Prostate gland (tissue), 2 donors: Measurements from ENCODE around the gene EGFL6. TPM values are rescaled to one million over a fixed set of nuclear protein-coding genes. Genes with fewer than 3 reads are reported as not detected.
"Not testable (repeated sequence)": the region's sequence is repeated elsewhere in the genome, so short reads cannot be mapped to it uniquely, and the experiment has no call there.

ENCODE experiments used
- DNase-seq: peaks from one replicate; pipeline ENCODE4 v3.0.0-alpha.2; 2019; ENCODE audit warnings: low spot score
- H3K27ac ChIP-seq, 2 donors: fragments of 200-600 bp; sonication (generic); 2 replicates each; pipeline ENCODE4 v1.5.1; 2017 to 2019
- H3K27me3 ChIP-seq: fragments of 200-600 bp; sonication (generic); replicated peaks from 2 replicates; pipeline ENCODE4 v1.5.1; 2019; ENCODE audit not compliant: insufficient read depth
- H3K36me3 ChIP-seq, 2 donors: fragments of 200-600 bp; sonication (generic); 1 replicate in 1 of 2; 2 replicates in 1 of 2; pipeline versions ENCODE4 v1.5.1 to v1.8.1; 2017 to 2019
- H3K4me1 ChIP-seq: fragments of 200-600 bp; sonication (generic); replicated peaks from 2 replicates; pipeline ENCODE4 v1.5.1; 2019
- H3K4me3 ChIP-seq, 2 donors: fragments of 200-600 bp; sonication (generic); 2 replicates each; pipeline ENCODE4 v1.5.1; 2017 to 2019
- H3K9me3 ChIP-seq: fragments of 200-600 bp; sonication (generic); 2 replicates; pipeline ENCODE4 v1.5.1; 2017
- POLR2A ChIP-seq: fragments of 450-650 bp; IDR thresholded peaks from one replicate; pipeline ENCODE4 v1.6.1; 2016; ENCODE audit warnings: antibody characterized with exemption, mild to moderate bottlenecking
- POLR2AphosphoS5 ChIP-seq: sonication (generic); formaldehyde crosslinking; IDR thresholded peaks from one replicate; pipeline ENCODE4 v1.6.1; 2017; ENCODE audit warnings: antibody characterized with exemption
- WGBS: methylation state at CpG from one replicate; pipeline ENCODE4 v1.1.5; 2018; 5-methylcytosine and 5-hydroxymethylcytosine counted together
- intact Hi-C: fragments of 100-400 bp; cut with DNase I; formaldehyde crosslinking; loops from one replicate; pipeline ENCODE4 v1.14.2; 2022
- total RNA-seq, 2 donors: library from RNA; depleted of rRNA; stranded (reverse); fragments of >200 nt; gene quantifications; one replicate each; pipeline ENCODE4 v1.1.0, GENCODE V29; 2016
- TF ChIP-seq, protein P1 (sequence below), 4 experiments: fragments of 200-600 bp in 2 of 4; fragments of 450-650 bp in 2 of 4; sonication (generic) in 2 of 4; IDR thresholded peaks; 1 replicate in 3 of 4; 2 replicates in 1 of 4; pipeline ENCODE4 v1.5.1; 2016 to 2019; ENCODE audit warnings: antibody characterized with exemption in 4 of 4, mild to moderate bottlenecking in 2 of 4, moderate library complexity in 2 of 4

Gene EGFL6
- total RNA-seq, 2 donors from 2014 or later, result 0.23 TPM; not detected in 1

DNA sequence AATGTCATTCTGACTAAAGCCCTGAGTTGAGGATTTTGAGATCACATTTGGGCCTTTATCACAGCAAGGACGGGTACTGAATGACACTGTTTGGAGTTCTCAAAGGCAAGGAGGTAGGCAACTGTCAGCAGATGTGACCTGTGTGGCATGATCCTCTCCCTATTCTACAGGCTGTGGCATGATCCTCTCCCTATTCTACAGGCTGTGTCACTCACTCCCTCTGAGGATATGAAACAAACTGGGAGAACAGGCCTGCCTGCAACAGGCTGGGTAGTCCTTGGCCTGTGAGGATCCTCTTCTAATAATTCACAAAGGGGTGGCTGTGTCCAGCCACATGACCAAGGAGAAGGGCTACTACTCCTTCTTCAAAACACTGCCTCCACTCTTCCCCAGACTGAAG lies 68.6 kb downstream of the EGFL6 start:
- H3K4me1 ChIP-seq, result no peaks in the 10 kb centered on the region
- no peaks in the 10 kb centered on the region for H3K9me3 ChIP-seq
- no peaks in the 10 kb centered on the region for H3K36me3 ChIP-seq
- intact Hi-C loops, result no loop called here
- no peaks in the 10 kb centered on the region for H3K27me3 ChIP-seq
- 71% methylated on average over 1 of the region's 1 CpG for WGBS
- DNase-seq, result no peak
- no peak overlapping the region for H3K4me3 ChIP-seq
- TF ChIP-seq POLR2A (no peak), POLR2AphosphoS5 (no peak)
- TF ChIP-seq, protein P1, sequence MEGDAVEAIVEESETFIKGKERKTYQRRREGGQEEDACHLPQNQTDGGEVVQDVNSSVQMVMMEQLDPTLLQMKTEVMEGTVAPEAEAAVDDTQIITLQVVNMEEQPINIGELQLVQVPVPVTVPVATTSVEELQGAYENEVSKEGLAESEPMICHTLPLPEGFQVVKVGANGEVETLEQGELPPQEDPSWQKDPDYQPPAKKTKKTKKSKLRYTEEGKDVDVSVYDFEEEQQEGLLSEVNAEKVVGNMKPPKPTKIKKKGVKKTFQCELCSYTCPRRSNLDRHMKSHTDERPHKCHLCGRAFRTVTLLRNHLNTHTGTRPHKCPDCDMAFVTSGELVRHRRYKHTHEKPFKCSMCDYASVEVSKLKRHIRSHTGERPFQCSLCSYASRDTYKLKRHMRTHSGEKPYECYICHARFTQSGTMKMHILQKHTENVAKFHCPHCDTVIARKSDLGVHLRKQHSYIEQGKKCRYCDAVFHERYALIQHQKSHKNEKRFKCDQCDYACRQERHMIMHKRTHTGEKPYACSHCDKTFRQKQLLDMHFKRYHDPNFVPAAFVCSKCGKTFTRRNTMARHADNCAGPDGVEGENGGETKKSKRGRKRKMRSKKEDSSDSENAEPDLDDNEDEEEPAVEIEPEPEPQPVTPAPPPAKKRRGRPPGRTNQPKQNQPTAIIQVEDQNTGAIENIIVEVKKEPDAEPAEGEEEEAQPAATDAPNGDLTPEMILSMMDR (IDR thresholded peaks at IDR 0.05), result no peak
- H3K27ac ChIP-seq, result no peak overlapping the region

DNA sequence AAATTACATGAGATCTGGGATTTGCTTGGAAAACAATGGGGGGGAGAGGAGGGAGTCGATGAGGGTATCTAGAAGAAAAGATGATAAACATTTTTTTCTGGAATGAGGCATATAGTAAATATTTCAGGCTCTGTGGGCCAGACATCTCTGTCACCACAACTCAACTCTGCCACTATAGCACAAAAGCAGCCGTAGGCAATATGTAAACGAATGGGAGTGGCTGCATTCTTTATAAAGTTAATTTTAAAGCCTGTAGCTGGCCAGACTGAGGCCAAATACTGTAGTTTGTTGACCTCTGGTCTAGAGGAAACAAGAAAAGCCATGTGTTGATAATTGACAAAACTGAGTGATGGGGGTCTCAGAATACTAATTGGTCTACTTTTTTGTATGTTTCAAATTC lies 69.4 kb downstream of the EGFL6 start:
- H3K4me1 ChIP-seq, result no peaks in the 10 kb centered on the region
- WGBS, result 40% methylated on average over 3 of the region's 3 CpGs
- TF ChIP-seq POLR2A, result no peak
- TF ChIP-seq, protein P1 (IDR thresholded peaks at IDR 0.05), result no peak
- TF ChIP-seq POLR2AphosphoS5, result no peak
- no peaks in the 10 kb centered on the region for H3K36me3 ChIP-seq
- no peak overlapping the region for H3K27ac ChIP-seq
- intact Hi-C loops, result no loop called here
- no peak for DNase-seq
- H3K9me3 ChIP-seq, result no peaks in the 10 kb centered on the region
- H3K4me3 ChIP-seq, result no peak overlapping the region
- H3K27me3 ChIP-seq, result no peaks in the 10 kb centered on the region

DNA sequence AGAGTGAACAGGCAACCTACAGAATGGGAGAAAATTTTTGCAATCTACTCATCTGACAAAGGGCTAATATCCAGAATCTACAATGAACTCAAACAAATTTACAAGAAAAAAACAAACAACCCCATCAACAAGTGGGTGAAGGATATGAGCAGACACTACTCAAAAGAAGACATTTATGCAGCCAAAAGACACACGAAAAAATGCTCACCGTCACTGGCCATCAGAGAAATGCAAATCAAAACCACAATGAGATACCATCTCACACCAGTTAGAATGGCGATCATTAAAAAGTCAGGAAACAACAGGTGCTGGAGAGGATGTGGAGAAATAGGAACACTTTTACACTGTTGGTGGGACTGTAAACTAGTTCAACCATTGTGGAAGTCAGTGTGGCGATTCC lies 72.3 kb downstream of the EGFL6 start:
- not testable (repeated sequence) for DNase-seq, H3K9me3 ChIP-seq, H3K4me3 ChIP-seq, H3K36me3 ChIP-seq, H3K27me3 ChIP-seq, H3K4me1 ChIP-seq, H3K27ac ChIP-seq
- intact Hi-C loops, result loop anchor here (10.0 kb wide), 1 partner anchor 687 kb away; no protein-coding TSS in a partner anchor
- WGBS, result no CpG with 5 or more reads among the region's 4 CpGs

DNA sequence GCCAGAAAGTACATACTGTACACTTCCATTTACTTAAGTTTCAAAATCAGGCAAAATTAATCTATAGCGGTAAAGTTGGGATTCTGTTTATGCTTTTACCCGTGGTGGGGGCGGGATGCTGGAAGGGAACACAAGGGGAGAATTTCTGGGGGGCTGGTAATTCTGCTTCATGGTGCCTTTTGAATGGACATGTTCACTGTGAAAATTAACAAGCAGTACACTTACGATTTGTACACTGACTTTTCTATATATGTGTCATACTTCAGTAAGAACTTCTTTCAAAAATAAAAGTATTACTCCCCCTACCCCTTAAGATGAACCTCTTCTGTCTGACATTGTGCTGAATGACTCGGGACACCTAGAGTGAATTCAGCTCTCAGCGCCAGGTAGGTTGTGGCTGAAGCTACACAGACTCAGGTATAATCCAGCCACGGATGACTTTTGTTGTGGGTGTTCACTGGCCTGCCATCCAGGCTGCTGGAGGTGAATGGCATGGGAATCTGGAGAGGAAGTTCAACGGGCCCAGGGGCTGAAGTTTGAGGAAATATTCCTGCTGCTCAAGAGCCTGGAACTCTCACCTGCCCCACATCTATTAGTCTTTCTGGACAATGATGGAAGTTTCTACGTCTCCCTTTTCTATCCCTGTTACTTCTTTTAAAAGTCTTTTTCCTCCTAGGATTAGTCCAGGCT lies 76.2 kb downstream of the EGFL6 start:
- intact Hi-C loops, result loop anchor here (5.0 to 10.0 kb wide), 2 partner anchors 138 to 691 kb away; no protein-coding TSS in a partner anchor
- no peak overlapping the region for H3K27ac ChIP-seq
- H3K9me3 ChIP-seq, result no peaks in the 10 kb centered on the region
- H3K27me3 ChIP-seq, result no peaks in the 10 kb centered on the region
- H3K4me3 ChIP-seq, result no peak overlapping the region
- WGBS, result 61% methylated on average over 9 of the region's 9 CpGs
- no peaks in the 10 kb centered on the region for H3K36me3 ChIP-seq
- DNase-seq, result no peak
- H3K4me1 ChIP-seq, result no peaks in the 10 kb centered on the region
- no peak for TF ChIP-seq POLR2A
- TF ChIP-seq POLR2AphosphoS5, result no peak
- TF ChIP-seq, protein P1 (IDR thresholded peaks at IDR 0.05), result no peak

DNA sequence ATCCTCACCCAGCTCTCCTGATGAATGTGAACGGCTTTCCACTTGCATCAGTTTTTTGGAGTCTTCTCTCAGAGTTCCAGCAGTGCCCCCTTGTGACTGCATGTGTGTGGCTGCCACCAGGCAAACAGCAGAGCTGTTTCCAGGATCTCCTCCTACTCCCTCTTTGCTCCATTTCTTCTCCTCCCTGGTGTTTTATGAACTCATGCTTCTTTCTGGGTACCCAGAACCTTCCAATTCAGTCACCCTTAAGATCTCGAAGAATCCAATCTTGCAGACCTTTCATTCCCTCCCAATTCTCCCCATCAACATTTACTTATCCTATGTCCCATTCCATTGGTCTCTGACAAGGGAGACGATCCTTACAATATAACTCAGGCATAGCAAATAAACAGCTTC lies 76.8 kb downstream of the EGFL6 start:
- H3K9me3 ChIP-seq, result no peaks in the 10 kb centered on the region
- WGBS, result 37% methylated on average over 3 of the region's 3 CpGs
- no peaks in the 10 kb centered on the region for H3K27me3 ChIP-seq
- no peaks in the 10 kb centered on the region for H3K4me1 ChIP-seq
- no peak overlapping the region for H3K27ac ChIP-seq
- TF ChIP-seq POLR2AphosphoS5, result no peak
- TF ChIP-seq, protein P1 (IDR thresholded peaks at IDR 0.05), result peak; percentile 14 to 57 (median 48)
- DNase-seq, result peak; percentile 23
- no peaks in the 10 kb centered on the region for H3K36me3 ChIP-seq
- intact Hi-C loops, result loop anchor here (5.0 to 10.0 kb wide), 2 partner anchors 139 to 691 kb away; no protein-coding TSS in a partner anchor
- no peak overlapping the region for H3K4me3 ChIP-seq
